WTC11 (cell line): ENCODE data around the gene ZDHHC14.

ENCODE experiments used
- CREM ChIP-seq: sonication (generic); formaldehyde crosslinking; IDR thresholded peaks from 2 replicates; pipeline ENCODE4 v1.8.1; 2022; ENCODE audit warnings: mild to moderate bottlenecking, missing genetic modification reagents, moderate library complexity
- CTCF ChIP-seq: fragments of 200-600 bp; IDR thresholded peaks from 2 replicates; pipeline ENCODE4 v1.8.0; 2022; ENCODE audit warnings: antibody characterized with exemption
- HMGXB4 ChIP-seq: sonication (generic); formaldehyde crosslinking; IDR thresholded peaks from 2 replicates; pipeline ENCODE4 v1.8.1; 2023; ENCODE audit warnings: mild to moderate bottlenecking, moderate library complexity, missing genetic modification reagents
- OVOL2 ChIP-seq: fragments of 250-450 bp; sonication (Bioruptor Pico); IDR thresholded peaks from 2 replicates; pipeline ENCODE4 v1.9.0; 2021; ENCODE audit warnings: mild to moderate bottlenecking, borderline replicate concordance
- ZNF138 ChIP-seq: sonication (generic); formaldehyde crosslinking; conservative IDR thresholded peaks from 2 replicates; pipeline ENCODE4 v1.8.1; 2022; ENCODE audit warnings: mild to moderate bottlenecking, moderate library complexity, missing genetic modification reagents
- ZNF425 ChIP-seq: fragments of 250-450 bp; sonication (Bioruptor Pico); conservative IDR thresholded peaks from 2 replicates; pipeline ENCODE4 v1.9.0; 2021; ENCODE audit warnings: mild to moderate bottlenecking

GRCh38 chr6:157724960-157725741 is 344.2 kb downstream of the ZDHHC14 start:
- TF ChIP-seq CTCF: no peak
- no peak for TF ChIP-seq ZNF138 (CRISPR knock-in tag)
- no peak for TF ChIP-seq CREM (CRISPR knock-in tag)
- no peak for TF ChIP-seq OVOL2 (CRISPR knock-in tag)
- TF ChIP-seq ZNF425: no peak
- no peak for TF ChIP-seq HMGXB4 (CRISPR knock-in tag)
